Fibroblast of skin of scalp (primary cell): ENCODE results near the gene EFHC1.
"Not testable (repeated sequence)": the region's sequence is repeated elsewhere in the genome, so short reads cannot be mapped to it uniquely, and the experiment has no call there.

Experiments
- DNase-seq: peaks from one replicate; pipeline ENCODE4 v3.0.0-alpha.2; 2013

The EFHC1 gene

GRCh38 chr6:52454556-52454955, 34.4 kb downstream of the EFHC1 start:
- DNase-seq: no peak

DNA sequence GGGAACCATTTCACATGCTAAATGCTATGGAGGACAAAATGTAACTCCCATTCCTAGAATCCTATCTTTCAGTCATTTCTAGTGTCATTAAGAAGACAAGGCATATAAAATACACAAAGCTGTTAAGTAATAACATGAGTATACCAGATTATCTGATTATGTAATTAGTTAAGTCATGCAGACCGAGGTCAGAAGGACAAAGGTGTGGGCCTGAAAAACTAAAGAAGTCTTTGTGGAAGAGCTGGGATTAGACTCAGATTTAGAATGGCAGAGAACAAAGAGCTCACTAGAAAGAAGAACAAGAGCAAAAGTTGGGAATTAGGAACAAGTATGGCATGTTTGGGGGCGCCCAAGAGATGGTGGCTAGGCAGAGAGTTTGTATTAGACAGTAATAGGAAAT, 37.0 kb downstream of the EFHC1 start:
- DNase-seq: no peak

GRCh38 chr6:52461194-52461593, 41.1 kb downstream of the EFHC1 start:
- not testable (repeated sequence) for DNase-seq

- DNase-seq: no peak
Measured at GRCh38 chr6:52474173-52474572, 54.0 kb downstream of the EFHC1 start.

DNA sequence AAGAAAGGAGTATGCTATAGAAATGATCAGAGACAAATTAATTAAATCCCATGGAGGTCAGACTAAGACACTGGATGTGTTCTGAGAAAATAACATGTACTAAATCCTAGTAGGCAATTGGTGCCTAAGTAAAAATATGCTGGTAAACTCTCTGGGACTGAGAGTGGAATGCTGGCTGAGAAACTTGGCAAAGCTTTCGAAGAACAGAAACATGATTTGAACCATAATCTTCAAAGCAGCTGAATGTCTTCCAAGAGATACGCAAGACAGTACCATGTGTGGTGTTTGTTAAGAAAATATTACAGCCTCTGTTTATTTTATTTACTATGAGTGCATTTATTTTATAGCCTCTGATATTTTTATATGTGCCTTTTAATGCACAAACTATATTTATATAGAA, 55.2 kb downstream of the EFHC1 start:
- no peak for DNase-seq

DNA sequence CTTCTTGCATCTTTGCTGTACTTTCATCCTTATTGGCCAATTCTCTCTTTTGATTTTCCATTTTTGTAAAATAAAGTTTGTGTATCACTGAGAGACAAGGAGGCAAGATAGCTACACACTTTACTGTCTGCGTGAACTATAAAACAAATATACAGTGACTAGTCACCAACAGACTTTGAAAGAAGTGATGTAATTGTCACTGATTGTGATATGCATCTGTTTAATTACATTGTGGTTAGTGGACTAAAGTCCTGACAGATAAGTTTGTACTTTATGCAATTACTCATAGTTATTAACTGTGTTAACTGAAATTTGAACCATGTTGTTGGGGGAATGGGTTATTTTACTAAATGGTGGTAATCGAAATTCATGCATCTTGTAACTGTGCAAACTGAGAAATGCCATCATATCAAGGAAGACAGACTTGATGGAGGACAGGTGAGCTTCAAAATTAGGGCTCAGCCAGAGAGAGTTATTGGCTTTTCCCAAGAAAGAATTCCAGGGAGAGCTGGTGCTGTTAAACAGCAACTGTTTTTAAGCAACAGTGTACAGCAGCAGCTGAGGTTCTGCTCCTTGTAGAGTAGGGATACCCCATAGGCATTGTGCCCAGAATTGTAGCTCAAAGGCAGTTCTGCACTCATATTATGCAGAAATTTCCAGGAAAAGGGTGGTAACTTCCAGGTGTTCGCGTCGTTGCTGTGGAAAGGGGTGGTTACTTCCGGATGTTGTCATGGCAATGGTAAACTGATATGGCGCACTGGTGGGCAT, 62.9 kb downstream of the EFHC1 start:
- no peak for DNase-seq

- DNase-seq: no peak
Measured at GRCh38 chr6:52483671-52484003, 63.5 kb downstream of the EFHC1 start.

- DNase-seq: no peak
Measured at GRCh38 chr6:52489881-52490280, 69.7 kb downstream of the EFHC1 start.

DNA sequence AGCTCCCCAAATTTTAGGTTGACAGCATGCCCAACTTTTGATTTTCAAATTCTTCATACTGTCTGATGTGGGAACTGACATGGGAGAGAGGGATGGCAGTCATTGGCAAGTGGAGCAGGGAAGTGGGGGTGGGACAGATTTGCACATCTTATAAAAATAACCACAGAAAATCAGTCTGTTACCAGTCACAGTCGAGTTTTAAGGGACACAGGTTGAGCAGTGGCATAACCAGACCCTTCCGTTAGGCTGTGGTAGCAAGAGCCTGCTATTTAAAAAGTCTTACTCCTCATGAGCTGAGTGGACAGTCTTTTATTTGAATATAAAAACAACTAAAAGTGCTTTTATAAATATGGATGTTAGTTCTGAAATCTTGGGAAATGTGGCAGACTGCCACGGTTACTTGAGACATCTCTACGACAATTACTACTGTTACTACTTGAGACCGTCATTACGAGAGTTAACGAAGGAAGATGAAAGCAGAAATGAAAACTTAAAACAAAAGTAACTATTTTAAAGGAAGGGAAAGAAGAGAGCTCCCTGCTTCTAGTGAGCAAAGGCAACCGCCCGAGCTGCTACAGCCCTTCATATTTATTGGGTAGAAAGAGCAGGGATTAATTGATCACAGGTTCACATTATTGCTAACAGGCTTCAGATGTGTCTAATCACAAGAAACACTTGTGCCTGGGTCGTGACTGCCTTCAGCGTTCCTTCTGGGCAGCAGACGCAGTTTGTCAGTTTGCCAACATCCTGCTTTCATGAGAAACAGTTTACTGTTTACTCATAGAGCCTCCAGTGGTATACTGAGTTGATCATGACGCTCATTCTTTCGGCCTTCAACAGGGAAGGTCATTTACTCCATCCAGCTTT, 71.3 kb downstream of the EFHC1 start:
- peak; percentile 28 for DNase-seq

GRCh38 chr6:52493669-52494068, 73.5 kb downstream of the EFHC1 start:
- no peak for DNase-seq

DNA sequence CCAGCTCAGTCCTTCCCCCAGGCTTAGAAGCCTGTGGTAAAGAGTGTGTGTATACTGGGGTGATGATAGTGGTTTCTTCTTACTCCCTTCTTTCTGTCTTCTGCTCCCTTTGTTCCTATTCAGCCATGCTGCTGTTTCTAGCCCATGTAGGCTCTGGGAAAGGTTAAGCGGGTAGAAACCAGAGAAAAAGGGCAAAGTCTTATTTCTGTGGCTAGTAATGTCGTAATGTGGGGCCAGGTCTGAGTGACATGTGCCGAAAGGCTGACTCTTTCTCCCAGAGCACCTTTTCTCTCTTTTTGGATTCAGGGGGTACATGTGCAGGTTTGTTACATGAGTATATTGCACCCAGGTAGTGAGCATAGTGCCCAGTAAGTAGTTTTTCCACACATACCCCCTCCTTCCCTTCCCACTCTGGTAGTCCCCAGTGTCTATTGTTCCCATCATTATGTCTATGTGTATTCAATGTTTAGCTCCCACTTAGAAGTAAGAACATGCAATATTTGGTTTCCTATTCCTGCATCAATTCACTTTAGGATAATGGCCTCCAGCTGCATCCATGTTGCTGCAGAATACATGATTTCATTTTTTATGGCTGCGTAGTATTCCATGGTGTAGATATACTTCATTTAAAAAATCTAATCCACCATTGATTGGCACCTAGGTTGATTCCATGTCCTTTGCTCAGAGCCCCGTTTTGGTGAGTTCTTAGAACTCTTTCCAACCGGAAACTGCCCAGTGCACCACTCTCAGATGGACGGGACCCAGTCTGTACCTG, 74.3 kb downstream of the EFHC1 start:
- DNase-seq: no peak

GRCh38 chr6:52495922-52496321, 75.8 kb downstream of the EFHC1 start:
- no peak for DNase-seq

DNA sequence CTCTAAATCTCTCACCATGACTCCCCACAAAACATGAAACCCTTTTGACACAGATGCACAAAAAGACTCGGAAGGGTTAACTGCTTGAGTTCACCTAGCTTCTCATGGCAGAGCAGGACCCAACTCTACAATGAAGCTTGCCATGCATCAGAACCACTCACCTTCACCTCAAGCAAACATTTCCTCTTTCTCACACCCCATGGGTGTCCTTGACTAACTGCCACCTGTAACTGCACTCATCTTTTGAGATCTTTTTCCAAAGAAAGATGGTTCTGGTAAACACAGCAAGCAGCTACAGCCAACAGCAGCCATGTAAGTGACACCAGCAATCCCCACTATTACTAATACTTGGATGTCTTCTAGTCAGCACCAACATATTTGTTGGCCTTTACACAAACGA, 76.5 kb downstream of the EFHC1 start:
- no peak for DNase-seq

DNA sequence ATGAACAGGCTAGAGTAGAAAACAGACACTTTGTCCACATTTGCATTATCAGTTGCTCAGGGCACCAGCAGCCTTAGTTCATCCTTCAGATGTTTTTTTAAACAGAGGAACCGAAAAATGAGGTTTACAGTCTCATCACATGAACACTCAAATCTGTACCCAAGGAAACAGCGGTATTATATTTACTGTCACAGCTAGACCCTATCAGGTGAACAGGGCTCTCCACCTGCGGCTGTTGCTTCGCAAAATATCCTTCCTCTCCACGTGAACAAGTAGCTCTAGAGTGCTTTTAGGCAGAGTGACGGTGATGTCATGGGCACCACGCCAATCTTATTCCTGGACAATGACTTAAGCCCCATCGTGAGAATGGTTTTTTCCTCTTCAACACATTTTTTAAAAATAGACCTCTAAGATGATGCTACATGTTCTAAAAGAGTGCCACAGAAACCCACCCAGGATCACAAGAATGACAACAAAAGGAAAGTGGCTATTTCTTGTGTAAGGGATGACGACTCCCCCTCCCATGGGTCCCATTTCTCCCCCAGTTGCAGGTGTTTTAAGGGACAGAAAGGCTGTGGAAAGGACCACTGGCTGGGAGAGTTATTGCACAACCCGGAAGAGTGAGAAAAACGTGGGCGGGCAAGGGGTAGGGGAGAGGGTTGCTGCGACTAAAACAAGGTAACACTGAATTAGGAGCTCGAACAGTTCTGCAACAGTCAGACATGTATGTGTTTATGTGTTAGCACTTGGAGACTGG, 77.7 kb downstream of the EFHC1 start:
- DNase-seq: peak; percentile 33

DNA sequence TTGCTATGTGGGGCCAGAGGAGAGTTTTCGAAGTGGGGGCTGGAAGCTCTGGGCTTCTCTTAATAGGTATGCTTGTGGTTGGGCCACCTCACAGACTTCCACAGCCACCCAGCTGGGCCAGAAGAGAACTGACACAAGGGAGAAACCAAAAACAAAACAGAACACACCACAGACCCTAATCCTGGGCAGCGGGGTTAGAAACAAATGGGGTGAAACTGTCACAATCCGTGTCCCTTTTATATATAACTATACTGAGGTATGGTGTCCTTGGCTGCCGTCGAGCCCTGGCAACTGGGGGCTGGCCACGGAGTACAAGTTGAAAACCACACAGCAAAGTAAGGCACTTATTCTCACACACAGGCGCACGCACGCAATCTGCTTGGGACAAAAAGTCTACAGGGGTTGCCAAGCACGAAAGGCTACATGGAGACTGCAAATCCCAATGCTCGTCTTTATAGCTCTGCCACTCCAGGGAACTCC, 78.4 kb downstream of the EFHC1 start:
- no peak for DNase-seq

GRCh38 chr6:52499026-52499425, 78.9 kb downstream of the EFHC1 start:
- DNase-seq: peak; percentile 75

DNA sequence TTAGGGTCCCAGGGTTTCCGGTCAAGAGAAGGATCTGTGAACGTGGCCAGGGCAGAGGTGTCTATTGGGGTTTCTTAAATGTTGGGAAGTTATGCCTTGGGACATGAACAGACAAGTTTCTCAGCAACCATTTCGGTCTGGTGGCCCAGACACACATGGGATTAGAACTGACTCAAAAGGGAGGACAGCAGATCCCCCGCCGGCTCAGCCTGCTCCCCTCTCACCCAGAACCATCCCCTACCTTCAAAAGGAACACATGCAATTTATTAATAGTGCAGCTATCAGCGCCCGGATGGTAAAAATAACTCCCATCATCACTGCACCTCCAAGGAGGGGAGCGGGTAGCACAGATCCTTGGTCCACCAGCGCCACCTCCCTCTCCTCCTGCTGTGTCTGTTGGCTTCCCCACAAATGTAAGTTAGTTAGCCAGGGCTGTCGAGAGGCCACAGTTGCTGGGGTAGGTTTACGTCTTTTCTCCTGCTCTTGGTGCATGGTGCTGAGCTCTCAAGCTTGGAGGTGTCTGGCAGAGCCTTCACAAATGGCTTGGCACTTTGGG, 79.6 kb downstream of the EFHC1 start:
- no peak for DNase-seq

DNA sequence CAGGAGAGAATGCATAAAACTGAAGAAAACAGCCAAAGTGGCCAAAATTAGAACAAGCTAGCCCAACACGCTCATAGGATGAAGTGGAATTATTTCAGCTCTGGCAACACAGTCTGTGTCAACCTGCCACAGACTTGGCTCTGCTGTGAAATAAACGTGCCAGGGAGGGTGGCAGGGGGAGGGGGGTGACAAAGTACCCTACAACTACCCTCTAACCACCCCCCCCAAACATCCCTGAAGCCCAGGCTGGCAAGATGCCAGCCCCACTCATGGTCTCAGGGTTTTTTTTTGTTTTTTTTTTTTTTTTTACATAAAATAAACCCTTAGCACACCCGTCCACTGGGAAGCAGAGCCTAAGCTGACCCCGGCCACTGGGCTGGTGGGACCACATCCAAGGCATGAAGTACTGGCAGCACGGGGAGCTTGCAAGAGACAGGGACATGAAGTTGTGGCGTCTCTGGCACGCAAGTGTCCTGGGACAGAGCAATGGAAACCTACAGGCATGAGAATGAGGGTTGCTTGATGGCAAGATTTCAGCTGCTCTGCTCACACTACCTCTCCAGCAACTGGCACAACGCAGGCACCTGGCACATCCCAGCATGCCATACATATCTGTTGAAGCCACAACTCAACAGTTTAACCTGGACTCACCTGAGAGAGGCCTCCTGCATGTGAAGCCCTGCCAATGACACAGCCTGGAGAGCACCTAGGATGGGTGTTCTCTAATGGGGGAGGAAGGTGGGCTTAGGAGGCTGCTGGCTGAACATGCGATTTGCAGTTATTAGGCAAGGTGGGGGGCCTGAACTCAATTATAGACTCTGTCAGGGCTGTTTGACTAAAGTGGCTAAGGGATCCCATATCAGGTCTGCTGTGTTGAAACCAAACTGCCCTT, 80.3 kb downstream of the EFHC1 start:
- no peak for DNase-seq

- no peak for DNase-seq
Measured at GRCh38 chr6:52502306-52503029, 82.3 kb downstream of the EFHC1 start.

DNA sequence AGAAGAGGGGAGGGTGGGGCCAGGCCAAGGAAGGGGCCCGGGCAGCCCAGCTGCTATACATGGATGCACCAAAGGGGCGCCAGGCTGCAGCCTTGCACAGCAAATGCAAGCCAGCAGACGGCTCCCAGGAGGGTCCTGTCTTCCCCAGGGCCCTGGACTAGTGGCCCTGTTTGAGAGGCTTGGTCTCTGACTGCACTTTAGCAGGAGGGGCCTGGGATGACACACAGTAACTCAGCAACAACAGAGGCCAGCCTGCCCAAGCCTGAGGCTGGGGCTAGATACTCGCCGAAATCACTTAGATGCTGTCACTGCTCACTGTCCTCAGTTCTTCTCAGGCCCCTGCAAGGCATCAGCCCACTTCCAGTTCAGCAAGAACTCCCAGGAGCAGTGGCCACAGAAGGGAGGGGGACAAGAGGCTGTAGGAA, 83.2 kb downstream of the EFHC1 start:
- peak; percentile 53 for DNase-seq
